Limb (tissue), 2 donors: ENCODE data around the gene APBB2.
A peak's percentile ranks its signal among the peaks of the same experiment; 100 is the strongest.
"Not testable (repeated sequence)": the region's sequence is repeated elsewhere in the genome, so short reads cannot be mapped to it uniquely, and the experiment has no call there.

Experiments used
- DNase-seq, 2 donors: peaks; one replicate each; pipeline ENCODE4 v3.0.0-alpha.2; 2016; ENCODE audit errors: extremely low spot score in 2 of 2

APBB2 gene

DNA sequence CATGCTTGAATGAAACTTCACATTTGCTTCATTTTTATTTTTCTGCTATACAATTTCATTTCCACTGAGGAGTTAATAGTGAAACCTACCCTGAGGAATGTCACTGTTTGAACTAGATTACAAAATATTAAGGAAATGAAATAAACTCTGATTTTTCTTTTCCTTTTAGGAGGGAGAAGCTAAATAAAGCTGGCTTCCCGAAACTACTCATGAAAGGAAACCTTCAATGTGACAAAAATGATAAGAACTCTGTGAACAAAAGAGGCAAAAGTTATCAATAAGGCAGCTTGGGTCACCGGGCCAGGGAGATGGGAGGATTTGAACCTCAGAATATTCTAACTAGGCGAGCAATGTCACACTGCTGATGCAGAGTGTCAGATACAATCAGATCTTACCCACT is 185.2 kb downstream of the APBB2 start:
- no peak for DNase-seq

DNA sequence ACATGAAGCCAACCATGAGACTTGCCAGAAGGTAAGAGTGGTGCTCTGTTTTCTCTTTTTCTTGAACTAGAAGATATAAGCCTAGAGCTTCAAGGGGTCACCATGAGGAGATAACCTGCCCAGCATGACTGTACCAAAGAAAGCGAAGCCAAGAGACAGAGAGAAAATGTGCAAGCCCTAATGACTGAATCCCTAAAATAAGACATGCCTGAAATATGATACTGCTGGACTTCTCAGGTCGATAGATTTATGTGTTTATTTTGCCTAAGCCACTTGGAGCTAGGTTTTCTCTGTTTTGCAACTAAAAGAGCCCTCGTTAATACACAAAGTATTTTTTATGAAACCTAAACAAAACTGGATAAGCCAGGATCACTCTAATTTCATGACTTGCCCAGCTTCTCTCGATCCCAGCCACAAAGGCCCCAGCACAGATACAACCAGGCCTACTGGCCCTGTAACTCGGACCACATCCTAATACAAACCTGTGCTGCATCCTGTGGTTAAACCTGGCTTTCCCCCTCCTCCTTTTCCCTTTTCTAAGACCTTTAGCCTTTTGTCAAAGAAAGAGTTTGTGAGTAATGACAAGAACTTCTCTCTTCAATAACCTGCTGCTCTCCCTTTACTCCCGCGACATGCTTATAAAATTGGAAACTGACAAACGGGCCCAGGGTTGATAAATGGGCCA is 185.8 kb downstream of the APBB2 start:
- no peak for DNase-seq

DNA sequence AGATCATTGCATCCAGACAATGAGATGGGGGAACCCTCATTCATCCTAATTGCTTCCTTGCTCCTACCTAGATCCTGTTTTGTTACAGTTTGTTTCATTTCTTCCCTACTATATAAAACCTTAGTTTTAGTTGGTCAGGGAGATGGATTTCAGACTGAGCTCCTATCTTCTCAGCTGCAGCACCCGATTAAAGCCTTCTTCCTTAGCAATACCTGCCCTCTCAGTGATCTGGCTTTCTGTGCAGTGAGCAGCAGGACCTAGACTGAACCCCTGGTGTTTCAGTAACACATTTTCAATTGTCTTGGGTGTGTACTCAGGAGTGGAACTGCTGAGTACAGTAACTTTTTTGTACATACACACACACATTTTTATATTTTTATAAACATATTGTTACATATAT is 187.4 kb downstream of the APBB2 start:
- no peak for DNase-seq

DNA sequence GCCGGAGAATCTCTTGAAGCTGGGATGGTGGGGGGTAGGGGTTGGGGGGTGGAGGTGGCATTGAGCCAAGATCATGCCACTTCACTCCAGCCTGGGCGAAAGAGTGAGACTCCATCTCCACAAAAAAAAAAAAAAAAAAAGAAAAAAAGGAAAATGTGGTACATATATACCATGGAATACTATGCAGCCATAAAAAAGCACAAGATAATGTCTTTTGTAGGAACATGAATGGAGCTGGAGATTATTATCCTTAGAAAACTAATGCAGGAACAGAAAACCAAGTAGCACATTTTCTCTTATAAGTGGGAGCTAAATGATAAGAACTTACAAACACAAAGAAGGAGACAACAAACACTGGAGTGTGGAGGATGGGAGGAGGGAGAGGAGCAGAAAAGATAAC is 188.5 kb downstream of the APBB2 start:
- DNase-seq = no peak

DNA sequence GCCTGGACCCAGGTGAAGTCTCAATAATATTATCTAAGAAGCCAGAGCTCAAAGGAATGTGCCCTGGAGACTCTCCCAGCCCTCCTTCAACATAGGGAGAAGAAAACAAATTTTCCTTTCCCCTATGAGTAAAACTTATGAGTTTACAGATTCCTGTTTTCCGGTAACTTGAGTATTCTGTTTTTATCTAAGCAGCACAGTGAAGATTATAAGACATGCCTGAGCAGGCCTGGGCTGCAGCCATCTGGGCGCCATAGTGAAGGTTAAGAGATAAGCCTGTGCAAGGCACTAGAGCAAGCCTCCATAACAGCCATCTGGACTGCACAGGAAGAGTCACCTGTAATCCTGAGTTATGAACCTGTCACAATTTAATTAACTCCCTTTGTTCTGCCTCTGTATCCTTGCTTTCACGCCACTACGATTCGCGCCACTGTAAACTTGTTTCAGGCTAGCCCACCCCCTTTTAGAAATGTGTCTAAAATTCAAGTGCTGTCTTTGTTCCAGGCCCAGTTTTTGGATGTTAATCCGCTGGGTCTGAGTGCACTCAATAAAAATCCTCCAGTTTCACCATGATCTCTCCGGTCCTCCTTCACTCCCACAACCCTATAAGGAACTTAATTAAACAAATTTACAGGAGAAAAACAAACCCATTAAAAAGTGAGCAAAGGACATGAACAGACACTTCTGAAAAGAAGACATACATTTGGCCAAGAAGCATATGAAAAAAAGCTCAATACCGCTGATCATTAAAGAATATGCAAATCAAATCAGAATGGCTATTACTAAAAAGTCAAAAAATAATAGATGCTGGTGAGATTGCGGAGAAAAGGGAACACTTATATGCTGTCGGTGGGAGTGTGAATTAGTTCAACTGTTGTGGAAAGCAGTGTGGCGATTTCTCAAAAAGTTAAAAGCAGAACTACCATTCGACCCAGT is 189.5 kb downstream of the APBB2 start:
- DNase-seq = no peak

DNA sequence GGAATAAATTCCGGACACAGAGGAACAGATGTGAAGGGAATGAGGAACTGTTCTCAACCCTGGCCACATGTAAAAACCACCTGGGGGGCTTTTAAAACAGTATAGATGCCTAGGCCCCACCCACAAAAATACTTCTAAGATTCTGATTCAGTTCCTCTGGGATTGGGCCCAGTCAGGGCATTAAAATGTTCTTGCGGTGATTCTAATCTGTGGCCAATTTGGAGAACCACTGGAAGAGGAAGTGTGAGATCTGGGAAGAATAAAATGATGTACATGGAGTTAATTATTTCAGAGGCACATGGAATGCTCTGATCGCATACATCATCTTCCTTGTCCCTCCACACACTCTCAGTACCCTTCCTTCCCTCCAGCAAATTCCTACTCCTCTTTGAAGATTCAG is 192.2 kb downstream of the APBB2 start:
- DNase-seq = no peak

DNA sequence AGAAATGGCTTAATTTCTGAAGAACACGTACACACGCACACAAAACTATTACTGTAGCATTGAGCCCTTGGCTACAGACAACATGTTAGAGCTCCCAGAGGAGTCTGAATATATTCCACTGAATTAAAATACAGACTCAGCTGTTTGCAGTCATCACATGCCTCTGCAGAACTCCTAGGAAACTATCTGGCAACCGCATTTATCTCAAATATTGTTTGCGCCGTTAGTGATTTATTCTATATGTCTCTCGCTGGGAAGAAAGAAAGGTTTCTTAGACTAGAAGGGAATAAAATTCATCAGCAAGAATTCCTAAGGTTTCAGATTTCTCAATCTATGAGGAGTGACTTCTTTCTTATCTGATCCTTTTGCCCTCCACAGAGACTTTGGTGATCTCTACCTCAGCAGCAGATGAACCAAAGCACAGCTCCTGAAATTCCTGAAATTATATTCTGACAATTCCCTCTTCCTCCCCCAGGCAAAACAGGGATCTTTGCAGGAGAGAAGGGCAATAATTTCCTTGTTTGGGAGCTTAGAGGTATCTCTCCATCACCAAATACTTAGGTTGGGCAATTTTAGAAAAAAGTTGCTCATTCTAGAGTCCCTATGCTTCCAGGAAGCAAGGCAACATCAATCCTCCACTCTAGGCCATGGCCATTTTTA is 199.2 kb downstream of the APBB2 start:
- peak in 1 of 2 donors; percentile 67 for DNase-seq

DNA sequence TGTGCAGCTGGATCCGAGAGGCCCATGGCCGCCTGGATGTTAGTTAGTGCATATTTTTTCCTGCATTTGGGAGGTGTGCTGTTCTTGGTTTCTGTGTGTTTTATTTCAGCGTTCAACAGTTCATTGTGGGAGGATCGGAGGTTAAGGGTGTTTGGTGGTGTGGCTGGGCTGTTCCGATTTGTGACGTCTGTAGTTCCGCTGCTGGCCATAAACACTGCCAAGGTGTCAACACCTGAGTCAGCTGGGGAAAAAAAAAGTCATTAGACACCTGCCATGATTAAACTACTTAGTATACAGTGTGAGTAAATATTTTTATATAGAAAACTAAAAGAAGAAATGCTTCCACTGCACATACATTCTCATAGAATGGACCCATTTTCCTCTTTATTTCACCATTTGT is 200.2 kb downstream of the APBB2 start:
- no peak for DNase-seq

DNA sequence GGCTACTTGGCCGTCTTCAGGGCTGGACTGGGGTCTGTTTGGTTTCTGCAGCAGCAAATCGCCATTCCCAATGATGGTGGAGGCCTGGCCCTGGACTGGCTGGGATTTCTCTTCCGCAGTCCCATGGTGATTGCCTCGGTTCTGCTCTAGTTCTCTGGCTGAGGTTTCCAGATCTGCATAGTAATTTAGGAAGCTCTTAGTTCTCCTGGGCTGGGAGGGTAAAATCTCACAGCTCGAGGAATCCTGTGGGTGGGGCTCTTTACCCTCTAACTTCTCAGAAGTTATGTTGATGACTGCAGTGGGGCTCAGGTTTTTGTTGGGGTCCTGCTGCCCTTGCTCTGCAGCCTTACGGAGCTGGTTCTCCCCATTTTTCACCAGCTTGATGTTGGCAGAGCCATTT is 200.6 kb downstream of the APBB2 start:
- no peak for DNase-seq

DNA sequence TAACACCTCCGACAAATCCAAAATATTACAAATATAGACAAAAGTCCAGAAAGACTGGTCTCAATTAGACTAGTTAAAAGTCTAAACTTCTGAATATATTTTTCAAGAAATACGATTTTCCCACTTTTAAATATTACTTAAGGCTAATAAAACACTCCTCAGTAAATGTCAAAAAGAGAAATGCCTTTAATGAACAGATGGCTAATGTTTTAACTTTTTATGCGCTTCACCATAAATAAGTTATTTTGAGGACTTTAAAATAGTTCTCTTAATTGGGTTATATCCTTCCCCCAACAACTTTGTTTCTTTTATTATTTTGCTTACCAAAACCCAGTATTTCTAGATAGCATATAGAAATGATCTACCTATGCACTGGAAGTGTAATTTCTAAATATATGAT is 201.4 kb downstream of the APBB2 start:
- no peak for DNase-seq

DNA sequence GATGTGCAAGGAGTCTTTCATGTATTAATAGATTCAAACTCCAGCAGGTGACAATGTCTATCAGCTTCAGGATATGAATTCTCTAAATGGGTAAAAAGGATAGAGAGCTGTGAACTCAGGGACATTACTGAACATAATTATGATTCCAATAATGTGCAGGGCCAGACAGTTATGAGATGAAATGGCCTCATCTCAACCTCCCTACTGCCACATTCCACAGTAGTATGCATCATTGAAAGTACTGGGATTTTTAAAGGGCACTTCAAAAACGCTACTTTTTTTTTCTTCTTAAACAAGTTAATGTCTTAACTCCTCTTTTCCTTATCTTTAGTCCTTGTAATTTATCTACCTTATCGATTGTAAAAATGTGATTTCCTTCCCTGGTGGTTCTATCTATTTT is 202.0 kb downstream of the APBB2 start:
- DNase-seq = no peak

DNA sequence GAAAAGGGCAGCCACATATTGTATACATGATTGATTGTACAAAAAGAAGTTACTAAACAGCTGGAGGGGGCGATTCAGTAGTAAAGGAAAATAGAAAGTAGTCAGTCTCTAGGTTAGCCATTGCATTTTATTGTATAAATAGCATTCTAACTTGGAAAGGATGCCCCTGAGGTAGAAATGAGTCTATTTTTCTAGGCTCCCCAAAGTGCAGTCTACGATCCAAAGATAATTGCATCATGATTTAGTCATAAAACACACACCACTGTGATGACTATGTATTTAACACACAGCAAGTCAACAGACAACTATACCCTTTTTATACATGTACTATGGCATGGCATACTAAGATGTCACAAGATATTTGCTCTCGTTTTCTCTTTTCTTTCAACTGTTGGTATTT is 204.9 kb downstream of the APBB2 start:
- DNase-seq = no peak

DNA sequence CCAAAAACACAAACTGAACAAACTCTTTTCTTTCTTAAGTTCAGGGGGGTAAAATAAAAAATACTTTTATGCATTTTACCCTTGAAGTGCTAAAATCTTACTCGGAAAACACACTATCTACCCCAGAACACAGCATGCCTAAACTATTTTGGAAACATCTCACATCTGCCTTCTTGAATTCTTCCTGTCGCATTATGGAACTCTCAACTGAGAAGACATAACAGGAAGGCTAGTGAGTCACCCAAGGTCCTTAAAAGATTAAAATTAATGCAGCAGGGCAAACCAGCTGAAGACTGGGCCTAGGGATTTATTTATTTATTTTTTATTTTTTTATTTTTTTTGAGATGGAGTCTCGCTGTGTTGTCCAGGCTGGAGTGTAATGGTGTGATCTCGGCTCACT is 208.2 kb downstream of the APBB2 start:
- DNase-seq = no peak

DNA sequence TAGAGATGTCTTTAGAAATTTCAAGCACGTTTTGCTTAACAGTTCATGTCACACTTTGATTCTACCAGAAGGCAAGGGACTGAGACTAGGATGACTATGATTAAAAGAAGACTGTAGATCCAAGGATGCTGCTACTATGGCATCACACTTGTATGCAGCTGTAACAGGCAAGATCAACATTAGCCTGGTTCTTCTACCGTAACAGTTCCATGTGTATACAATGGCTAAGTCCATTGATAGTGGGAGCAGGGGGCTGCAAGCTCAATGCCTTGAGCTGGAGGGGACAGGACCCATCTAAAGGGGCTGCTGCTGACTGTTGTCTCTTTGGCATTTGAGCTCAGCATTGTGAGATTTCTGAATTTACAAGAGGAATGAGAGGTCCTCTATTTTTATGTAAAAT is 212.0 kb downstream of the APBB2 start:
- no peak for DNase-seq

DNA sequence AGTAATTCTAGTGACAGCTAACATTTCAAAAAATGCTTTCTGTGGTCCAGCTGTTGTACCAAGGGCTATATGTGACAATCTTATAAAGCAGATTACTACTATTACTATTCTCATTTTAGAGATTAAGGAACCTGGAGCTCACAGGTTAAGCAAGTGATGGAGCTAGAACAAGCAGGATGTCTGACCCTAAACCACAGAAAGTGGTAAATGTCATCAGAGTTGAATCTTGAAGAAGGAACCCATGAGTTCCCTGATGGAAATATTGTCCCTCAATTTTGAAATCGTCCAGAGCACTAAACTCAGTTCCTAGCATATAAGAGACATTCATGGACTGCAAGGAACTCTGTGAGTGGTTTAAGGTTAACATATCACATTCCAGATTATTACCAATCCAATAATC is 214.0 kb downstream of the APBB2 start:
- DNase-seq = no peak

DNA sequence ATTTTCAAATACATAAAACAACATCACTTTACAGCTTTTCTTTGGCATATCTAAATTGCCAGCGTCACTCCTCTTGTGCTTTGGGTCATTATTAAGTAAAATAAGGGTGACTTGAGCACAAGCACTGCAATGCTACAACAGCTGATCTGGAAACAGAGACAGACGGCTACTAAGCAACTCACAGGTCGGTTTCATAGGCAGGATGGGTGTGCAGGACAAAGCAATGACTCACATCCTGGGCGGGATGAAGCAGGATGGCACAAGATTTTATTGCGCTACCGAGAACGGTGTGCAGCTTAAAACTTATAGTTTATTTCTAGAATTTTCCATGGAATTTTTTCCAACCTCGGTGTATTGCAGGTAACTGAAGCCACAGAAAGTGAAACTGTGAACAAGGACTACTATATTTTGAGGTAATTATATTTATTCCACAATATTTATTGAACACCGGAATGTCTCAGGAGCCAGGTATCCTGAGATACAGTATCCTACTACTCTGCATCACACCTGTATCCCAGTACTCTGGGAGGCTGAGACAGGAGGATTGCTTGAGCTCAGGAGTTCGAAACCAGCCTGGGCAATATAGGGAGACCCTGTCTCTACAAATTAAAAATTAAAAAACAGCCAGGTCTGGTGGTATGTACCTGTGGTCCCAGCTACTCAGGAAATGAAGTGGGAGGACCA is 215.5 kb downstream of the APBB2 start:
- no peak for DNase-seq

DNA sequence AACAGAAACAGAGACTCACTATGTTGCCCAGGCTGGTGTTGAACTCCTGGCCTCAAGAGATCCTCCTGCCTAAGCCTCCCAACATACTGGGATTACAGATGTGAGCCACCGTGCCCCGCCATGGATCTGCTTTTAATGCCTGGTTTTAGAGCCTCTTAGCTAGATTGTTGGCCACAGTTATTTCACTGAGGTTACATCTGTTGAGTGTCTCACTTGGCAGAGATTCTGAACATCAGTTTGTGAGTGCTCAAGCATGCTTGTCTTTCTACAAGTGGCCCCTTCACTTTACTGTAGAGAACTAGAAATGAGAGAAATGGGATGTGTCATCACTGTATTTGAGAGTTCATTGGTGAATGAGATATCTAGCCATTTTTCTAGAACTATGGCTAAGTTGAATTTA is 218.5 kb downstream of the APBB2 start:
- no peak for DNase-seq

DNA sequence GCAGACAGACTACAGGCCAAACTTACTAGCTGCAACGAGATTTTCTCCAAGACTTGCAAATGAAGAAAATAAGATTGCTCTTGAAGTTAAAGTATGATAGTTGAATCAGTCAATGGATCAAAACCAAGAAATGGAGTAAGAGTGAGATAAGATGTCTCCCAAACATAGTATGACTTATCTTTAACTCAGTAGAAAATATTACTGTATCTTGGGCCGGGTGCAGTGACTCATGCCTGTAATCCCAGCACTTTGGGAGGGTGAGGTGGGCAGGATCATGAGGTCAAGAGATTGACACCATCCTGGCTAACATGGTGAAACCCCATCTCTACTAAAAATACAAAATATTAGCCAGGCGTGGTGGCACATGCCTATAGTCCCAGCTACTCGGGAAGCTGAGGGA is 220.0 kb downstream of the APBB2 start:
- DNase-seq = not testable (repeated sequence)

DNA sequence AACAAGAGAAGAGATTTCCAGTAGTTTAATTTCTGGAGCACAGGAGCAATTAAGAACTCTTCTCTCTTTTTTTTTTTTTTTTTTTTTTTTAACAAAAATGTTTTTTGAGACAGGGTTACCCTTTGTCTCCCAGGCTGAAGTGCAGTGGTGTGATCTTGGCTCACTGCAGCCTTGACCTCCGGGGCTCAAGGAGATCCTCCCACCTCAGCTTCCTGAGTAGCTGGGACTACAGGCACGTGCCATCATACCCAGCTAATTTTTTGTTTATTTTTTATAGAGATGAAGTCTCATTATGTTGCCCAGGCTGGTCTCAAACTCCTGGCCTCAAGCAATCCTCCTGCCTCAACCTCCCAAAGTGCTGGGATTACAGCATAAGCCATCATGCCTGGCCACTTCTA is 221.0 kb downstream of the APBB2 start:
- not testable (repeated sequence) for DNase-seq

DNA sequence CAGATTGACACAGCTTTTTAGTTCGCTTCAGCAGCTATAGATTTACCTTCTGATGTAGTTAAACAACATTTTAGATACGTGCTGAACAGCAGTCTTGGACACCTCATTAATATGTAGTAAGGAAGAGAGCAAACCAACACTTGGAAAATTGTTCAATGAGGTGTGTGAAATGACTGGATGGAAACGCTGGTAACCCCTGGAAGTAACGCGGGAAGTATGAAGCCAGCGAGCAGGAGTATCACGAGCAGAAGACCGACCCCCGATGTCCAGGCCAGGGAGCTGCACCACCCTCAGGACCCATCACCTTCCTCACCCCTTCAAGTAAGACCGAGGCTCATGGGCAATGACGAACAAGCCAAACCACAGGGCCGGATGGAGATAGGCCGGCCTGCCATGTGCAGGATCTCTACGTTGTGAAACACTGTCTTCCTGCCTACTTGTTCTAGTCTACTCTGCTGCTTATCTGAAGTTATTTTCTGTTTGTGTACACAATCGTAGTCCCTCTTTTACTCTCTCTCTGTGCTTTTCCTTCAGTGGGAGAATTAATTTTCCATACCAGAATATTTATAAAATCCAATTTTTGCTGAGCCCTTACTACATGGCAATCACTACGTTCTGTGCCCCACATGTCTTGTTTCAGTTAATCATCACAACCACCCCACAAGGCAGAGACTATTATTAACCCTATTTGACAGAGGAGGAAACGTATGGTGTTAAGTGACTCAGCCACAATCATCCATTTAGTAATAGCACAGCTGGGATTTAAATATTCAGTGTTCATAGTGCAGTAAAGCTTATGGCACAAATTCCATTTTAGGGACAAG is 221.7 kb downstream of the APBB2 start:
- DNase-seq = no peak

DNA sequence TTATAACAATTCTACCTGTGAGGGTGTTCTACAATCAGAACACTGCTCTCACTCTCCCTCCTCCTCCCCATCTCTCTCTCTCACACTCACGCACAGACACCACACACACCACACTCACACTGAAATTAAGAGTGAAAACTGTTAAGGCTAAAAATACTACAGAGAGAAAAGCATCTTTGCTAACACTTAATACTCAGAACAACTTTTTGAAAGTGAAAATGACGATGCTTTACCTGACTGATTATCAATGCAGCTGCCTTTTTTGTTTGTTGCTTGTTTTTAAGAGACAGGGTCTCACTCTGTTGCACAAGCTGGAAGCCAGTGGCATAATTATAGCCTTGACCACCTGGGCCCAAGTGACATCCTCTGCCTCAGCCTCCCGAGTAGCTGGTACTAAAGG is 222.4 kb downstream of the APBB2 start:
- no peak for DNase-seq
